Vagina (tissue), 2 donors: Measurements from ENCODE around the gene ACSL6. TPM values are rescaled to one million over a fixed set of nuclear protein-coding genes. Genes with fewer than 3 reads are reported as not detected.

Source experiments
- DNase-seq, 2 donors: peaks; one replicate each; pipeline ENCODE4 v3.0.0-alpha.2; 2017; ENCODE audit errors: extremely low spot score in 2 of 2
- H3K27ac ChIP-seq: fragments of 200-600 bp; sonication (generic); one replicate; pipeline ENCODE4 v1.5.1; 2019
- H3K27me3 ChIP-seq: fragments of 200-600 bp; sonication (generic); one replicate; pipeline ENCODE4 v1.5.1; 2019
- H3K36me3 ChIP-seq, 2 donors: fragments of 200-600 bp; sonication (generic); one replicate each; pipeline ENCODE4 v1.5.1; 2017 to 2019
- H3K4me1 ChIP-seq: fragments of 200-600 bp; sonication (generic); one replicate; pipeline ENCODE4 v1.5.1; 2019
- H3K4me3 ChIP-seq, 2 donors: fragments of 200-600 bp; sonication (generic); 1 replicate in 1 of 2; 2 replicates in 1 of 2; pipeline ENCODE4 v1.5.1; 2016 to 2019
- H3K9me3 ChIP-seq: fragments of 200-600 bp; sonication (generic); one replicate; pipeline ENCODE4 v1.5.1; 2019
- POLR2A ChIP-seq, 2 donors: fragments of 450-650 bp; IDR thresholded peaks; one replicate each; pipeline ENCODE4 v1.6.1; 2017; ENCODE audit warnings: antibody characterized with exemption in 2 of 2, mild to moderate bottlenecking in 2 of 2, moderate library complexity in 2 of 2
- POLR2AphosphoS5 ChIP-seq, 2 donors: sonication (generic); formaldehyde crosslinking; IDR thresholded peaks; one replicate each; pipeline ENCODE4 v1.9.0; 2017; ENCODE audit warnings: antibody characterized with exemption in 2 of 2, mild to moderate bottlenecking in 2 of 2, low read depth in 1 of 2; ENCODE audit not compliant: insufficient read depth in 1 of 2
- intact Hi-C: fragments of 100-400 bp; cut with DNase I; formaldehyde crosslinking; loops from one replicate; pipeline ENCODE4 v1.15.1; 2023
- total RNA-seq: library from RNA; depleted of rRNA; stranded (reverse); fragments of >200 nt; gene quantifications from one replicate; pipeline ENCODE4 v1.2.3, GENCODE V29; 2016
- TF ChIP-seq, protein P1 (sequence below), 3 experiments: fragments of 450-650 bp in 2 of 3; fragments of 200-600 bp in 1 of 3; sonication (generic) in 1 of 3; IDR thresholded peaks; one replicate each; pipeline ENCODE4 v1.5.1; 2017 to 2019; ENCODE audit warnings: antibody characterized with exemption in 3 of 3, mild to moderate bottlenecking in 2 of 3, moderate library complexity in 2 of 3

The ACSL6 gene
- total RNA-seq, 1 donor from 2014 or later: 0.49 TPM

GRCh38 chr5:132055441-132055807, 44.0 kb upstream of the ACSL6 start:
- no peak for DNase-seq
- intact Hi-C loops: no loop called here
- no peaks in the 10 kb centered on the region for H3K9me3 ChIP-seq
- no peaks in the 10 kb centered on the region for H3K27me3 ChIP-seq
- no peak overlapping the region for H3K4me3 ChIP-seq
- H3K36me3 ChIP-seq: no peaks in the 10 kb centered on the region
- TF ChIP-seq, protein P1, sequence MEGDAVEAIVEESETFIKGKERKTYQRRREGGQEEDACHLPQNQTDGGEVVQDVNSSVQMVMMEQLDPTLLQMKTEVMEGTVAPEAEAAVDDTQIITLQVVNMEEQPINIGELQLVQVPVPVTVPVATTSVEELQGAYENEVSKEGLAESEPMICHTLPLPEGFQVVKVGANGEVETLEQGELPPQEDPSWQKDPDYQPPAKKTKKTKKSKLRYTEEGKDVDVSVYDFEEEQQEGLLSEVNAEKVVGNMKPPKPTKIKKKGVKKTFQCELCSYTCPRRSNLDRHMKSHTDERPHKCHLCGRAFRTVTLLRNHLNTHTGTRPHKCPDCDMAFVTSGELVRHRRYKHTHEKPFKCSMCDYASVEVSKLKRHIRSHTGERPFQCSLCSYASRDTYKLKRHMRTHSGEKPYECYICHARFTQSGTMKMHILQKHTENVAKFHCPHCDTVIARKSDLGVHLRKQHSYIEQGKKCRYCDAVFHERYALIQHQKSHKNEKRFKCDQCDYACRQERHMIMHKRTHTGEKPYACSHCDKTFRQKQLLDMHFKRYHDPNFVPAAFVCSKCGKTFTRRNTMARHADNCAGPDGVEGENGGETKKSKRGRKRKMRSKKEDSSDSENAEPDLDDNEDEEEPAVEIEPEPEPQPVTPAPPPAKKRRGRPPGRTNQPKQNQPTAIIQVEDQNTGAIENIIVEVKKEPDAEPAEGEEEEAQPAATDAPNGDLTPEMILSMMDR (IDR thresholded peaks at IDR 0.05): no peak
- TF ChIP-seq POLR2A (IDR thresholded peaks at IDR 0.05) (no peak), POLR2AphosphoS5 (IDR thresholded peaks at IDR 0.05; ENCODE audit: insufficient read depth in 1 of 2, low read depth in 1 of 2) (no peak)
- H3K4me1 ChIP-seq: no peaks in the 10 kb centered on the region
- no peak overlapping the region for H3K27ac ChIP-seq

GRCh38 chr5:132054697-132055440, 43.4 kb upstream of the ACSL6 start:
- Histone ChIP-seq H3K9me3 (no peaks in the 10 kb centered on the region), H3K27ac (no peak overlapping the region), H3K27me3 (no peaks in the 10 kb centered on the region), H3K4me1 (no peaks in the 10 kb centered on the region), H3K4me3 (no peak overlapping the region), H3K36me3 (no peaks in the 10 kb centered on the region)
- intact Hi-C loops: no loop called here
- peak; percentile 54 to 82 for DNase-seq
- TF ChIP-seq, protein P1 (IDR thresholded peaks at IDR 0.05): no peak
- TF ChIP-seq POLR2AphosphoS5 (IDR thresholded peaks at IDR 0.05; ENCODE audit: insufficient read depth in 1 of 2, low read depth in 1 of 2) (no peak), POLR2A (IDR thresholded peaks at IDR 0.05) (no peak)

DNA sequence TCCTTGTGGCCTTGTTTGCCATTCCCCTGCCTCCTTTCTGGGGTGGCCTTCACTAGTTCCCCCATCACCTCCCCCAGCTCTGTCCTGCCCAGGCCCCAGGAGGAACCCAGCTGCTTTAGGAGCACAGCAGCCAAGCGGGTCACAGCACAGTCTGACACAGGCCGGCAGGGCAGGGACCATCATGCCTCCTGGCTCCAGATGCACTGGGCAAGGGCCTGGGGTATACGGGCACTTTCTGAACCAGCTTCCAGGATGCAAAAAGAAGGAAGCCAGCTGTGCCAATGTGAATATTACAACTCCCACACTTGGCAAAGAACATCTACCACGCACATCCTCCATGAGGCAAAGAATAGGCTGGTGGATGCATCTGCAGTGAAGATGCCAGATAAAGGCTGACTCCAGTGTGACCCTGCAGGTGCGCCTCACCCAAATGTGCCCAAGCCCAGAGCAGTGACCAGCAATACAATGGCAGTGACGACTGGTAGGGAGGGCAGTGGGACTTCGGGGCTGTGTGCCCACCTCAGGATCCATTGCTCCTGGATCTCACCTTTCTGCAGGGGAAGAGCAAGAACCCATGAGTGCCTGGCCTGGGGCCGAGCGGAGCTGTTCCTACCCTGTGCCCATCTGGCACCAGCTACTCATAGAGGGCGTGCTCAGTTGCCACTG, 42.7 kb upstream of the ACSL6 start:
- H3K4me3 ChIP-seq: no peak overlapping the region
- H3K9me3 ChIP-seq: no peaks in the 10 kb centered on the region
- no peaks in the 10 kb centered on the region for H3K4me1 ChIP-seq
- DNase-seq: peak; percentile 65 to 85
- H3K36me3 ChIP-seq: no peaks in the 10 kb centered on the region
- intact Hi-C loops: no loop called here
- no peaks in the 10 kb centered on the region for H3K27me3 ChIP-seq
- H3K27ac ChIP-seq: no peak overlapping the region
- TF ChIP-seq POLR2A (IDR thresholded peaks at IDR 0.05) (no peak), POLR2AphosphoS5 (IDR thresholded peaks at IDR 0.05; ENCODE audit: insufficient read depth in 1 of 2, low read depth in 1 of 2) (no peak)
- TF ChIP-seq, protein P1 (IDR thresholded peaks at IDR 0.05): no peak

DNA sequence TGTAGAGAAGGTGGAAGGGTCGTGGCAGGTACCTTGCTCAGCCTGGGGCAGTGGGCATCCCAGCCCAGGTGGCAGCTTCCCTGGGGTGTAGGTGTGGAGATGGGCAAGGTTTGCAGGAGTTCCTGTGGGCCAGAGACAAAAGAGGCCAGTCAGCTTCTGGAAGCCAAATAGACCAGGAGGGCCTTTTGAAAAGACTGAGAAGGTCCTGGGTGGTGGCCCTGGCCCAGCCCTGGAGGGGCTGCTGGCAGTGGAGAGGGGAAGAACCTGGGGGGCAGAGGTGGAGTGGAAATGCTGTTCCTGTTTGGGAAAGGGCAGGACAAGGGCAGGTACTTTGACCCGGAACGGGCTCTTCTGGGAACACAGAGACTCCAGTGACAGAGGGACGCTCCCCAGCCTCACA, 42.0 kb upstream of the ACSL6 start:
- H3K27ac ChIP-seq: no peak overlapping the region
- no peaks in the 10 kb centered on the region for H3K9me3 ChIP-seq
- H3K27me3 ChIP-seq: no peaks in the 10 kb centered on the region
- no peaks in the 10 kb centered on the region for H3K36me3 ChIP-seq
- DNase-seq: peak; percentile 71 to 87
- intact Hi-C loops: no loop called here
- TF ChIP-seq POLR2A (IDR thresholded peaks at IDR 0.05): no peak
- TF ChIP-seq, protein P1 (IDR thresholded peaks at IDR 0.05): no peak
- no peak for TF ChIP-seq POLR2AphosphoS5 (IDR thresholded peaks at IDR 0.05; ENCODE audit: insufficient read depth in 1 of 2, low read depth in 1 of 2)
- H3K4me3 ChIP-seq: no peak overlapping the region
- H3K4me1 ChIP-seq: no peaks in the 10 kb centered on the region

GRCh38 chr5:132052520-132052919, 41.1 kb upstream of the ACSL6 start:
- intact Hi-C loops: no loop called here
- no peak overlapping the region for H3K27ac ChIP-seq
- no peaks in the 10 kb centered on the region for H3K9me3 ChIP-seq
- H3K4me3 ChIP-seq: no peak overlapping the region
- H3K4me1 ChIP-seq: no peaks in the 10 kb centered on the region
- H3K36me3 ChIP-seq: no peaks in the 10 kb centered on the region
- peak; percentile 56 to 77 for DNase-seq
- H3K27me3 ChIP-seq: no peaks in the 10 kb centered on the region
- no peak for TF ChIP-seq POLR2A (IDR thresholded peaks at IDR 0.05)
- TF ChIP-seq, protein P1 (IDR thresholded peaks at IDR 0.05): no peak
- no peak for TF ChIP-seq POLR2AphosphoS5 (IDR thresholded peaks at IDR 0.05; ENCODE audit: insufficient read depth in 1 of 2, low read depth in 1 of 2)
